GM04503 (cell line): ENCODE results near the gene IPMK.

ENCODE experiments used
- DNase-seq: peaks from one replicate; pipeline ENCODE4 v3.0.0-alpha.2; 2012; ENCODE audit warnings: low read depth

Gene IPMK

DNA sequence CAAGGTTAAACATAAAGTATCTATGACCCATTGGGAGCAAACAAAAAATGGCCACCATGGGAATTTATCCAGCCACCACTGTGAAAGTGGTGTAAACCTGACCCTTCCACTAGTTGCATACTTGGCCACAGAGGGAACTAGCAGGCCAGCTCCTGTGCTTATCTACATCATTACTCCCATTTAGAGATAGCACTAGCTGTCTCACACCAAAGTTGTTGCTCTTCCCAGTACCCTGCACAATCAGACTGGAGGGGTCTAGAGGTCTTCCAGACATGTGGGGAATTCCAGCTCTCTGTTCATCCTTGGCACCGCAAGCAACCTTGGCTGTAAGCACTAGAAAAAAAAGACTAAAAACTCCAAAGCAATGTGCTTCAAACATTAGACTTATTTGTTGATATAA is 113.9 kb downstream of the IPMK start:
- DNase-seq: no peak

DNA sequence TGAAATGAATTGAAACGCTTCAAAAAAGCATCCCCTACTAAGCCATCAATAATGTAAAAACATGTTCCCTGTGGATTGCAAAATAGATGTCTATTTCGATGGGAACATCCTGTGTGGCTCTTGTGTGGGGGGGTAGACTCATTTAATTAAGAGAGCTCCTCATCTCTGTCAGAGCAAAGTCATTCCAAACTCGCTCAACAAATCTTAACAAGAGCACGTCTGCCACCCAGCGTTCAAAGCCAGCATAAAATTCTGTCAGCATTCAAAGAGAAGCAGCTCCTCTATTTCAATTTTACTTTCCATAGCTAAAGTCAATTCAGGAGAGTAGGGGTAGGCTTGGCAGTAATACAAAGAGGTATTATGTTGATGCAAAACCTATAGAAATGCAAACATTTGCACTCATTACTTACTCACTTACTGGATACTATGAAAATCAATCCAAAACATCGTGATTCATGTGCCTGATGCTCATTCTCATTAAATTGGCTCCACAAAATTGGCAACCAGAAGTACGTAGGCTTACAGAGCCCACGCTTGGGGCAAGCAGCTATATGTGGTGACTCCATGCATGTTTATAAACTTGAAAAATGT is 114.9 kb downstream of the IPMK start:
- DNase-seq: no peak

DNA sequence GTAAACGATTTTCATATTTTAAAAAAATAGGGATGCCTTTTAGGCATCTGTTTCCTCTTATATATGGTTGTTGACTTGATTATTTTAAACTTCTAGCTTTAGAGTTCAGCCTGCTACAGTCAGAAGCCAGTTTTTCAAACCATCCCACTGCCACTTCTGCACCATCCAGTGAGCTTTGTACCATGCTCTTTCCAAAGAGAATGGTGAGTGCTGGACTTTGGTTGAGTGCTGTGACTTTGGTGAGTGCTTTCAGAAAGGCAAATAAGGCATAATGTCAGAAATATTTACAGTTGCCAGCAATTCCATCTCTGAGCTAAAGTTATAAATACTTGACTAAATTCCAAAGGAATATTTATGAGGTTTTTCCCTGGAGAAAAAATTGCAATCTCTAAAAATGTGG is 117.4 kb downstream of the IPMK start:
- DNase-seq: no peak

DNA sequence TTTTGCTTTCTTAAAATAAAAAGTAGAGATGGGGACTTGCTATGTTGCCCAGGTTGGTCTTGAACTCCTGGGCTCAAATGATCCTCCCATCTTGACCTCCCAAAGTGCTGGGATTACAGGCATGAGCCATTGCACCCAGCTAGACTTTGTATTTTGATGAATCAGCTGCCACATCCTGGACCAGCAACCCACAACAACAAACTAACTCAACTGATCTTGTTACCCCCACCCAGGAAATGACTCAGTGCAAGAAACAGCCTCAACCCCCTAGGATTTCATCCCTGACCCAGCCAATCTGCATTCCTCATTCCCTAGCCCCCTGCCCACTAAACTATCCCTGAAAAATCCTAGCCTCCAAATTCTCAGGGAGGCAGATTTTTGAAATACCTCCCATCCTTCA is 123.8 kb downstream of the IPMK start:
- no peak for DNase-seq
